ENCODE measurements around the gene RNU6-1.

GRCh38 chr15:67838789-67839332, 984 bp downstream of the RNU6-1 start:
- TF ChIP-seq CTCF (IDR thresholded peaks at IDR 0.05) (no peak), POLR2A (IDR thresholded peaks at IDR 0.05) (no peak), EP300 (IDR thresholded peaks at IDR 0.05) (no peak), POLR2AphosphoS5 (IDR thresholded peaks at IDR 0.05) (peak in 1 of 3 donors; percentile 32)

All from suprapubic skin (tissue), 4 donors.